Myocyte (in vitro differentiated cells): ENCODE data around the gene MGAT5B. TPM values are rescaled to one million over a fixed set of nuclear protein-coding genes. Genes with fewer than 3 reads are reported as not detected.
A peak's percentile ranks its signal among the peaks of the same experiment; 100 is the strongest.

Experiments used
- DNase-seq: peaks from one replicate; pipeline ENCODE4 v3.0.0-alpha.2; 2012; ENCODE audit warnings: low read depth
- total RNA-seq: library from RNA; depleted of rRNA; stranded (reverse); fragments of >200 nt; gene quantifications from 2 replicates; pipeline ENCODE4 v1.2.3, GENCODE V29; 2014

Gene MGAT5B
- total RNA-seq, 1 donor from 2014 or later, result 0.11 TPM

GRCh38 chr17:76925441-76925891, 57.3 kb downstream of the MGAT5B start:
- no peak for DNase-seq

DNA sequence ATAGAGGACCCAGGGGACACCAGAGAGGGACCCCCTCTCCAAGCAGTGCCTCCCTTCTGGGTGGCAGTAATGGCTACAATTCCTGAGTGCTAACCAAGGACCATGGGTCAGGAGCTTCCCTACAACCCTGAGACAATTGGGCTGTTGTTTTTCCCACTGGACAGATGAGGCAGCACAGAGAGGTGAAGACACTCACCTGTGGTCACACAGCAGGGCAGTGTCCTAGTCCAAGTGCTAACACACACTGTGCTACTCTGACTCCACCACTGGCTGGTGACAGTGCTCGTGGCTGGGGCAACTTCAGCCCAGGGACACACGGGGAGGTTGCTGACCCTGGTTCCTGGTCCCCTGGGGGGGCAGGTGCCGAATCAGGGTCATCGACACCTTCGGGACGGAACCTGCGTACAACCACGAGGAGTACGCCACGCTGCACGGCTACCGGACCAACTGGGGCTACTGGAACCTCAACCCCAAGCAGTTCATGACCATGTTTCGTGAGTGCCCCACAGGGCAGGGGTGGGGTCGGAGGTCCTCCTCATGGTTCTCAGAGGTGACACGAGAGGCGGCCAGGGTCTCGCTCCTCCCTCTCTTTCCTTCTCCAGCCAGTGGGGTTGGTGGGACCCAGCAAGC, 58.1 kb downstream of the MGAT5B start:
- DNase-seq, result no peak

GRCh38 chr17:76927577-76927976, 59.4 kb downstream of the MGAT5B start:
- no peak for DNase-seq

GRCh38 chr17:76927982-76928381, 59.8 kb downstream of the MGAT5B start:
- no peak for DNase-seq

DNA sequence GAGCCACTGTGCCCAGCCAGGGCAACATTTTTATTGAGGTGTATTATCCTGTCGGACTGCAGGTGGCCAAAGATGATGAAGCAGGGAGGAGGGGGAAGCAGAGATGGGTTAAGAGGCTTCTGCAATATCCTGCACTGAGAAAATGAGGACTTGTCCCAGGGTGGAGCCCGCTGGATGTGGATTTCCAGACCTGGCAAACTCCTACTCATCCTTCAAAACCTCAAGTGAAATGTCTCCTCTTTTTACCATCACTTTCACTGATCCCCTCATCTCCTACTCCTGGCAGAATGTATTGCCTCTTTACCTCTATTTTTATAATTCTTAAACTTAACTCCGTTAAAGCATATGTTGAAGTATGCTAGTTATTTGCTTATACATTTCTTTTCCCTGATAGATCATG, 60.9 kb downstream of the MGAT5B start:
- no peak for DNase-seq

GRCh38 chr17:76929601-76930000, 61.4 kb downstream of the MGAT5B start:
- no peak for DNase-seq

- no peak for DNase-seq
These were observed 61.9 kb downstream of the MGAT5B start for GRCh38 chr17:76930107-76930506.

DNA sequence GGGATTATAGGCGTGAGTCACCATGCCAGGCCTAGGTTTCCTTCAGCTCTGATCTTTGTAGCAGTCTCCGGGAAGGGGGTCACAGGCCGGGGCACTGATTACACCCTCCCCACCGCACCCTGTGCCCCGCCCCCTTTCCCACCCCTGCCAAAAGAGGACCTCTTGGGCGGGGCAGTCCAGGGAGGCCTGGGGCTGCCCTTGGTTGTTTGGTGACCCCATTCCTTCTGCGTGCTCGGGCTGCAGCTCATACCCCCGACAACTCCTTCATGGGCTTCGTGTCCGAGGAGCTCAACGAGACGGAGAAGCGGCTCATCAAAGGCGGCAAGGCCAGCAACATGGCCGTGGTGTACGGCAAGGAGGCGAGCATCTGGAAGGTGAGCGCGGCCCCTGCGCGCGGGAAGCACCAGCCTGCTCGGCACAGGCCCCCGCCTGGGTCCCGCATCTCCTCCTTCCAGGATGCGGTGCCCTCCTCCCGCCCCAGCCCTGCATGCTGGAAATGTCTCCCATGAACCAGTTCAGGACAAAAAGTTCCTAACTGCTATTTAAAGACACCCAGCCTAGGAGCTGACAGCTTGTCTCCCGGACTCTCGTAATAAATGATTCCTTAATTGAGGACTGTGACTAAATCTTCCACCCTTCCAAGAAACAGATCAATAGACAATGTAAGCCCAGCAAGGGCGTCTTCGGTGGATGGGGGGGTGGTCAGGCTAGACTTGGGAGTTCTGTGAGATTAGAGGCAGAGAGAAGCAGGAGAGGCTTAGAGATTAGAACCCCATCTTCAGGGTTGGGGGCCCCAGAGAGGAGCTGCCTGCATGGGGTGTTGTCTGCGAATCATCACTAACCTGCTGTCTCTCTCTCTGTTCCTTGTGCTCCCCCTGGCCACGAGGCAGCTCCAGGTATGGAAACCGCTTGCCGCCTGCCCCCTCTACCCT, 64.5 kb downstream of the MGAT5B start:
- no peak for DNase-seq

DNA sequence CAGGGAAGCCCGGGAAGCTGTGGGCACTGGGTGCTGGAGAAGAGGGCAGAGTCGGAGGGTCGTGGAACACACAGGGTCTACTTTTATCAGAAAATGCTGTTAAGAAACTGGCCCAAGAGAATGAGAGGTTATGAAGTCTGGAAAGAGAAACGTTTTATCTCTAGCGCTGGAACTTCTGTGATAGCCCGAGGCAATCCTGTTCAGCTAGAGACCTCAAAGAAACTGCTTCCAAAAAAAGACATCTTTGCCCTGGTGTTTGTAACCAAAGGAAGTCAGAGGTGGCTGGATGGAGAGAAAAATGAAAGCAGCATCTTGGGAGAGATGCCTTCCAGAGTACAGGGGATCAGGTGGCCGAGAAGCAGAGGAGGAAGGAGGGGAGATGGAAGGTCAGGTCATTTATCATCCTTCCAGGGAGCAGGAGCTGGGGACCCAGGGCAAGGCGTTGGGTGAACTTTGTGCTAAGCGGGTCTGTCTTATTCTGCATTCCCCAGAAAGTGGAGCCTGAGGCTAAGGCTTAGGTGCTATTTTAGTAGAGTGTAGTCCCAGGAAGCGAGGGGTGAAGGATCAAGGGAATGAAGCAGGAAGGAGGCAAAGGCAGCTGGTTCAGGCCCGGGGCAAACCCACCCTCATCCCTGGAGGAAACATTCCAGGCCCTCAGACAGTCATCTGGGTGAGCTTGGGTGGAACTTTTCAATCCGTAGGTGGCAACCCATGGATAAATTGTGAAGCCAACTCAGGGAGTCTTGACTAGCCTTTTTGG, 66.5 kb downstream of the MGAT5B start:
- no peak for DNase-seq

DNA sequence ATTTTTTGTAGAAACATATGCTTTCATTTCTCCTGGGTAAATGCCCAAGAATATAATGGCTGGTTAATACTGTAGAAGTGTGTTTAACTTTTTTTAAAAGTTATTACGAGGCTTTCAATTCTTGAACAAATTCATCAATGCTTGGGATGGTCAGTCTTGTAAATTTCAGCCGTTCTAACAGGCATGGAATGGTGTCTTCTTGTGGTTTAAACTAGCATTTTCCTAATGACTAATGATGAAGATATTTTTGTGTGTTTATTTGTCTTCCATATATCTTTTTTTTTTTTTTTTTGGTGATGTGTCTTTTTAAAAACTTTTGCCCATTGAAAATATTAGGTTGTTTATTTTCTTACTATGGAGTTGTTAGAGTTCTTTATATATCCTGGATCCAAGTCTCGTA, 67.1 kb downstream of the MGAT5B start:
- peak; percentile 16 for DNase-seq

GRCh38 chr17:76937238-76937637, 69.0 kb downstream of the MGAT5B start:
- DNase-seq, result no peak

DNA sequence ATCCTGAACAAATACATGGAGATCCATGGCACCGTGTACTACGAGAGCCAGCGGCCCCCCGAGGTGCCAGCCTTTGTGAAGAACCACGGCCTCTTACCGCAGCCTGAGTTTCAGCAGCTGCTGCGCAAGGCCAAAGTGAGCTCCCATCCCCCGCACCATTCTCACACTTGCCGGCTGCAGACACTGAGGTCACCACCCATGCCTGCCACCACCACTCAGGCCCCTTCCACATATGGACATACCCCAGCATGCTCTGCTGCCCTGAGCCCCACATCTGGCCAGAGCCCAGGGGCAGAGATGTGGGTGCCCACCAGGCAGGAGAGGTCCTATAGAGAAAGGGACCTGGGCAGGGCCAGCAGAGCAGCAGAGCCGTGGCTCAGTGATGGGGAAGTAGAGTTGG, 69.8 kb downstream of the MGAT5B start:
- DNase-seq, result no peak

GRCh38 chr17:76940295-76940694, 72.1 kb downstream of the MGAT5B start:
- DNase-seq, result no peak

GRCh38 chr17:76940738-76941350, 72.6 kb downstream of the MGAT5B start:
- DNase-seq, result no peak

DNA sequence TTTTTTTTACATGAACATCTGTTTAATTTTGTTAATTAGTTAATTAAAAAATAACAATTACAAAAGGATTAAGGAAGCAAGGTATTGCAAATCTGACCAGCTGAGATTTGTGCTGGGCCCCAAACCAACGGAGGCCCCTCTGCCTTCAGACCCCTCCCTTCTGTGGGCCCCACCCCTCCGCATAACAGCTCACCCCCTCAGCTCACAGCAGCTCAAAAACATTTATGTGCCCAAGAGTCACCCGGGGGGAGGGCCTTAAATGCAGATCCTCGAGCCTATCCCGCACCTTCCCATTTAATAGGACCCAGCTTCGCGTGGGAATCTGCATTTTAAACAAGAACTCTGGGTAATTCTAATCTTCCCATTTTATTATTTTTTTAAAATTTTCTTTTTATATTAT, 75.0 kb downstream of the MGAT5B start:
- no peak for DNase-seq

GRCh38 chr17:76943781-76944213, 75.6 kb downstream of the MGAT5B start:
- DNase-seq, result peak; percentile 11

- no peak for DNase-seq
These were observed 76.3 kb downstream of the MGAT5B start for GRCh38 chr17:76944477-76944876.

GRCh38 chr17:76946111-76946771, 78.0 kb downstream of the MGAT5B start:
- no peak for DNase-seq

DNA sequence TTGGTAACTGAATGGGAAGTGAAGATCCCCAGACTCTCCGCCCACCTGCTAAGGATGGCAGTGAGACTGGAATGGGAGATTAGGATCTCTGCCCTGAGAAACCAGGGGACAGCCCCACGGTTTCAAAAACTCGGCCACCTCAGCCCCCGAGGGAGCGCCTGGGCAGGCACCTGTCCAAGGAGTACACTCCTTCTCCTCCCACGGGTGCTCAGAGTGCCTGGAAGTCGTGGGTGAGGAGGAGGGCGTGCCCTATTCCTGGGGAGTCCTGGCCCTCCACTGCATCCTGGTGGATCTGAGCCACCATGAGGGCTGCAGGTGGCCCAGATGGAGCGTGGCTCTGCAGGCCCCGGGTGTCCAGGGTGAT, 78.5 kb downstream of the MGAT5B start:
- DNase-seq, result no peak

GRCh38 chr17:76947309-76947708, 79.1 kb downstream of the MGAT5B start:
- no peak for DNase-seq

GRCh38 chr17:76947771-76948170, 79.6 kb downstream of the MGAT5B start:
- no peak for DNase-seq
